OCI-LY1 (cell line): ENCODE results near the gene NDRG4.

Source experiments
- H2AFZ ChIP-seq: fragments of 200-600 bp; sonication (generic), shearing (Covaris generic); 2 replicates; pipeline ENCODE4 v1.6.0; 2014; ENCODE audit warnings: antibody characterized with exemption, mild to moderate bottlenecking, low read length
- H3F3A ChIP-seq: fragments of 200-600 bp; sonication (generic), shearing (Covaris generic); 2 replicates; pipeline ENCODE4 v1.6.0; 2014; ENCODE audit warnings: mild to moderate bottlenecking, antibody characterized with exemption, low read length, moderate library complexity; ENCODE audit not compliant: insufficient read depth
- H3K27ac ChIP-seq: fragments of 200-600 bp; sonication (generic); 2 replicates; pipeline ENCODE4 v1.5.1; 2014; ENCODE audit warnings: low read length, mixed run types, mild to moderate bottlenecking, low read depth; ENCODE audit not compliant: poor library complexity, severe bottlenecking
- H3K27me3 ChIP-seq: fragments of 200-600 bp; sonication (generic); 2 replicates; pipeline ENCODE4 v1.6.0; 2014; ENCODE audit warnings: antibody characterized with exemption, mild to moderate bottlenecking, low read length, moderate library complexity; ENCODE audit not compliant: insufficient read depth
- H3K36me3 ChIP-seq: fragments of 200-600 bp; sonication (generic); 2 replicates; pipeline ENCODE4 v1.6.1; 2014; ENCODE audit warnings: mild to moderate bottlenecking, antibody characterized with exemption, low read length, moderate library complexity, mixed read lengths; ENCODE audit not compliant: insufficient read depth
- H3K4me1 ChIP-seq: fragments of 200-600 bp; sonication (generic); 2 replicates; pipeline ENCODE4 v1.5.1; 2014; ENCODE audit warnings: mild to moderate bottlenecking, low read length, moderate library complexity; ENCODE audit not compliant: insufficient read depth, severe bottlenecking
- H3K4me2 ChIP-seq: fragments of 200-600 bp; sonication (generic), shearing (Covaris generic); 2 replicates; pipeline ENCODE4 v1.6.1; 2014; ENCODE audit warnings: low read length
- H3K4me3 ChIP-seq: fragments of 200-600 bp; sonication (generic); 2 replicates; pipeline ENCODE4 v1.5.1; 2014; ENCODE audit warnings: low read length, low read depth, mild to moderate bottlenecking, mixed read lengths; ENCODE audit not compliant: poor library complexity, severe bottlenecking
- H3K79me2 ChIP-seq: fragments of 200-600 bp; shearing (Covaris generic); 2 replicates; pipeline ENCODE4 v1.6.1; 2016; ENCODE audit warnings: mixed run types, low read length, mixed read lengths; ENCODE audit not compliant: insufficient read depth
- H3K9ac ChIP-seq: fragments of 200-600 bp; sonication (generic), shearing (Covaris generic); 2 replicates; pipeline ENCODE4 v1.6.1; 2014; ENCODE audit warnings: mild to moderate bottlenecking, low read length, mixed read lengths
- H3K9me2 ChIP-seq: fragments of 200-600 bp; sonication (generic), shearing (Covaris generic); 2 replicates; pipeline ENCODE4 v1.6.1; 2014; ENCODE audit warnings: low read depth, mild to moderate bottlenecking, low read length, mixed read lengths
- H3K9me3 ChIP-seq: fragments of 200-600 bp; shearing (Covaris generic); 2 replicates; pipeline ENCODE4 v1.6.1; 2014; ENCODE audit warnings: low read length, mixed read lengths
- H4K20me1 ChIP-seq: fragments of 200-600 bp; sonication (generic), shearing (Covaris generic); 2 replicates; pipeline ENCODE4 v1.6.0; 2016; ENCODE audit warnings: mild to moderate bottlenecking, low read length; ENCODE audit not compliant: insufficient read depth
- CTCF ChIP-seq: fragments of 200-600 bp; sonication (generic), shearing (Covaris generic); IDR thresholded peaks from 2 replicates; pipeline ENCODE4 v1.5.1; 2017; ENCODE audit warnings: mild to moderate bottlenecking, antibody characterized with exemption, low read length, moderate library complexity, mixed read lengths
- EZH2 ChIP-seq: fragments of 200-600 bp; sonication (generic), shearing (Covaris generic); IDR thresholded peaks from 2 replicates; pipeline ENCODE4 v1.8.0; 2017; ENCODE audit warnings: borderline replicate concordance, mixed run types, mild to moderate bottlenecking, antibody characterized with exemption, low read length, moderate library complexity, mixed read lengths

The NDRG4 gene

GRCh38 chr16:58454856-58455255 is 45.1 kb upstream of the NDRG4 start:
- no peaks in the 10 kb centered on the region for H3K79me2 ChIP-seq
- H3K9me2 ChIP-seq: no peaks in the 10 kb centered on the region
- H3K4me3 ChIP-seq: no peak overlapping the region
- no peaks in the 10 kb centered on the region for H4K20me1 ChIP-seq
- no peaks in the 10 kb centered on the region for H3K36me3 ChIP-seq
- H3K27me3 ChIP-seq: peaks cover 4% of the 10 kb centered on the region; the same call in 1 of the 2 replicates
- H3K9ac ChIP-seq: no peak overlapping the region
- no peak overlapping the region for H3K4me2 ChIP-seq
- TF ChIP-seq CTCF (no peak), EZH2 (no peak)
- H3K27ac ChIP-seq: no peak overlapping the region
- H2AFZ ChIP-seq: no peak overlapping the region
- no peaks in the 10 kb centered on the region for H3K9me3 ChIP-seq
- no peaks in the 10 kb centered on the region for H3K4me1 ChIP-seq
- H3F3A ChIP-seq: no peaks in the 10 kb centered on the region

GRCh38 chr16:58455750-58456149 is 44.2 kb upstream of the NDRG4 start:
- Histone ChIP-seq H3K4me2 (no peak overlapping the region), H2AFZ (no peak overlapping the region), H3F3A (no peaks in the 10 kb centered on the region), H4K20me1 (no peaks in the 10 kb centered on the region), H3K4me3 (no peak overlapping the region), H3K79me2 (no peaks in the 10 kb centered on the region), H3K9me2 (no peaks in the 10 kb centered on the region), H3K36me3 (no peaks in the 10 kb centered on the region), H3K27me3 (peaks cover 3% of the 10 kb centered on the region; the same call in 1 of the 2 replicates), H3K9me3 (no peaks in the 10 kb centered on the region), H3K9ac (no peak overlapping the region), H3K27ac (no peak overlapping the region), H3K4me1 (no peaks in the 10 kb centered on the region)
- TF ChIP-seq EZH2 (no peak), CTCF (no peak)

GRCh38 chr16:58456193-58456592 is 43.8 kb upstream of the NDRG4 start:
- Histone ChIP-seq H3K4me3 (no peak overlapping the region), H4K20me1 (no peaks in the 10 kb centered on the region), H3K79me2 (no peaks in the 10 kb centered on the region), H3F3A (no peaks in the 10 kb centered on the region), H2AFZ (no peak overlapping the region), H3K9me3 (no peaks in the 10 kb centered on the region), H3K4me1 (no peaks in the 10 kb centered on the region), H3K9ac (no peak overlapping the region), H3K27me3 (no peaks in the 10 kb centered on the region; the same call in 1 of the 2 replicates), H3K27ac (no peak overlapping the region), H3K36me3 (no peaks in the 10 kb centered on the region), H3K4me2 (no peak overlapping the region), H3K9me2 (no peaks in the 10 kb centered on the region)
- TF ChIP-seq EZH2 (no peak), CTCF (no peak)
